ENCODE data around the gene MTA1.

- no peak for TF ChIP-seq CTCF (IDR thresholded peaks at IDR 0.05)
- TF ChIP-seq POLR2A (IDR thresholded peaks at IDR 0.05) = no peak
Observed at GRCh38 chr14:105483300-105484068, 63.9 kb downstream of the MTA1 start.

Data from adrenal gland (tissue), 5 donors.